HepG2 (cell line): ENCODE measurements around the gene ITGA2. TPM values are rescaled to one million over a fixed set of nuclear protein-coding genes. Genes with fewer than 3 reads are reported as not detected.

Source experiments
- HOXA7 ChIP-seq: sonication (generic); formaldehyde crosslinking; IDR thresholded peaks from 2 replicates; pipeline ENCODE4 v1.8.1; 2022; ENCODE audit warnings: mild to moderate bottlenecking, missing genetic modification reagents, moderate library complexity
- MEF2D ChIP-seq: sonication (generic); formaldehyde crosslinking; IDR thresholded peaks from 2 replicates; pipeline ENCODE4 v1.5.1; 2020; ENCODE audit warnings: mild to moderate bottlenecking, missing genetic modification reagents
- PLRG1 ChIP-seq: fragments of 450-650 bp; conservative IDR thresholded peaks from 2 replicates; pipeline ENCODE4 v1.6.1; 2016
- SAP130 ChIP-seq: IDR thresholded peaks from 2 replicates; pipeline ENCODE4 v1.6.1; 2016; ENCODE audit warnings: low read depth
- SMAD1 ChIP-seq: sonication (generic); formaldehyde crosslinking; IDR thresholded peaks from 2 replicates; pipeline ENCODE4 v1.4.0; 2020; ENCODE audit warnings: missing genetic modification reagents, low read depth, mild to moderate bottlenecking, borderline replicate concordance
- SMARCC2 ChIP-seq: fragments of 450-650 bp; IDR thresholded peaks from 2 replicates; pipeline ENCODE4 v1.6.1; 2017; ENCODE audit warnings: antibody characterized with exemption, mild to moderate bottlenecking
- TCF7L2 ChIP-seq: IDR thresholded peaks from 2 replicates; pipeline ENCODE4 v1.6.1; 2011; ENCODE audit warnings: mild to moderate bottlenecking, low read depth, low read length, moderate library complexity
- TFE3 ChIP-seq: IDR thresholded peaks from 2 replicates; pipeline ENCODE4 v1.6.1; 2016
- XRCC5 ChIP-seq: fragments of 200-400 bp; formaldehyde crosslinking; optimal IDR thresholded peaks from 2 replicates; pipeline ENCODE3; 2017; ENCODE audit warnings: mild to moderate bottlenecking, low read length
- ZBTB33 ChIP-seq: sonication (generic); formaldehyde crosslinking; IDR thresholded peaks from 2 replicates; pipeline ENCODE4 v1.4.0; 2020; ENCODE audit warnings: missing genetic modification reagents
- ZIK1 ChIP-seq: sonication (generic); formaldehyde crosslinking; IDR thresholded peaks from 2 replicates; pipeline ENCODE4 v1.5.0; 2020; ENCODE audit warnings: mild to moderate bottlenecking, low read depth, missing genetic modification reagents, borderline replicate concordance
- ZMAT3 ChIP-seq: sonication (generic); formaldehyde crosslinking; conservative IDR thresholded peaks from 2 replicates; pipeline ENCODE4 v1.7.0; 2021; ENCODE audit warnings: missing genetic modification reagents
- ZNF569 ChIP-seq: sonication (generic); formaldehyde crosslinking; IDR thresholded peaks from 2 replicates; pipeline ENCODE4 v1.5.0; 2020; ENCODE audit warnings: mild to moderate bottlenecking, missing genetic modification reagents, moderate library complexity, borderline replicate concordance
- ZNF766 ChIP-seq: sonication (generic); formaldehyde crosslinking; IDR thresholded peaks from 2 replicates; pipeline ENCODE4 v1.5.0; 2020; ENCODE audit warnings: missing genetic modification reagents, borderline replicate concordance
- ZNF782 ChIP-seq: sonication (generic); formaldehyde crosslinking; IDR thresholded peaks from 2 replicates; pipeline ENCODE4 v1.4.0; 2020; ENCODE audit warnings: missing genetic modification reagents, mild to moderate bottlenecking, borderline replicate concordance
- polyA plus RNA-seq, 8 experiments: library from polyadenylated mRNA; depleted of rRNA in 3 of 8; stranded (reverse) in 7 of 8; unstranded in 1 of 8; fragments of >200 nt; fragmentation: Illumina TruSeq in 4 of 8; extraction: Trizol in 4 of 8; gene quantifications; 2 replicates each; pipeline versions ENCODE4 v1.2.1 to v1.2.3, GENCODE V29; 2011 to 2016; ENCODE audit warnings: low read depth in 4 of 8, missing spikeins in 1 of 8, mixed read lengths in 1 of 8; ENCODE audit not compliant: insufficient read depth in 1 of 8
- total RNA-seq, 5 experiments: library from RNA; depleted of rRNA; stranded (reverse); fragments of >200 nt; fragmentation: Illumina TruSeq; extraction: Trizol; gene quantifications; 2 replicates each; pipeline ENCODE4 v1.2.3, GENCODE V29; 2016; ENCODE audit warnings: low read depth in 1 of 5
- TF ChIP-seq, protein P1 (sequence below): sonication (generic); formaldehyde crosslinking; conservative IDR thresholded peaks from 2 replicates; pipeline ENCODE4 v1.8.1; 2023; ENCODE audit warnings: missing genetic modification reagents
- TF ChIP-seq, protein P2 (sequence below): IDR thresholded peaks from 2 replicates; pipeline ENCODE4 v1.6.1; 2018; ENCODE audit warnings: missing genetic modification reagents
- TF ChIP-seq, protein P3 (sequence below): IDR thresholded peaks from 2 replicates; pipeline ENCODE4 v1.6.1; 2012; ENCODE audit warnings: low read depth, low read length, improper control_type of control experiment
- TF ChIP-seq, protein P4 (sequence below): sonication (generic); formaldehyde crosslinking; IDR thresholded peaks from 2 replicates; pipeline ENCODE4 v1.5.0; 2020; ENCODE audit warnings: mild to moderate bottlenecking, missing genetic modification reagents

Gene ITGA2
- total and polyA plus RNA-seq, 2 of the 13 experiments (the other 11 are each of a cell fraction or from before 2014, with no cell fraction given), result 15.8 to 58.3 TPM

DNA sequence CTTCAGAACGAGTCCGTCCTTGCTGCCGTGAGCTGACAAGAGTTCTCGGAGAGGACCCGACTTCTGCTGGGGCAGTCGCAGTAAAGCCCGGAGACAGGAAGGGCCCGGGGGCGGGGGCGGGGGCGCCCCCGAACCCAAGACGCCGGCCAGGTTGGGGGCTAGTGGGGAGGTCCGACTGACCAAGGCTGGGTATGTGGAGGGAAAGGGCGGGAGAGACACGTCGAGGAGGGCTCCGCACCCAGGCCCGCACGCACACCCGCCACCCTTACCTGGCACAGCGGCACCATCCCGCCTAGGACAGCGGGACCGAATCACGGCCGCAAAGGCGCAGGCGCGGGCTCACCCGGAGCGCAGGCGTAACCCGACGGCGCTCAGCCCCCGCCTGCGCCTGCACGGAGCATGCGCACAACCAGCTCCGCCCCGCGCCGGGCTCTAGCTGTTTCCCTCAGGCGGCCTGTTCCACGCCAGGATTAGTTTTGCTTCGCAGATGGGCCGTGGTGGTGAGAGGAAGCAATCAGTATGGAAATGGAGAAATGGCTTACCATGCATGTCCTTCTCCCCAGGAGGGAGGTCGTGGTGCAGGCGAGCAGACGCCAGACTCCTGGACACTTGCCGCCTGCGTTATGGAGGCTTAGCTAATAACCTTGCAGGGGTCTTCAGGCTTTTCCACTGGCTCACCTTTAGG lies 120.4 kb downstream of the ITGA2 start, which contains the start of gene MOCS2 (continued):
- TF ChIP-seq, protein P1, sequence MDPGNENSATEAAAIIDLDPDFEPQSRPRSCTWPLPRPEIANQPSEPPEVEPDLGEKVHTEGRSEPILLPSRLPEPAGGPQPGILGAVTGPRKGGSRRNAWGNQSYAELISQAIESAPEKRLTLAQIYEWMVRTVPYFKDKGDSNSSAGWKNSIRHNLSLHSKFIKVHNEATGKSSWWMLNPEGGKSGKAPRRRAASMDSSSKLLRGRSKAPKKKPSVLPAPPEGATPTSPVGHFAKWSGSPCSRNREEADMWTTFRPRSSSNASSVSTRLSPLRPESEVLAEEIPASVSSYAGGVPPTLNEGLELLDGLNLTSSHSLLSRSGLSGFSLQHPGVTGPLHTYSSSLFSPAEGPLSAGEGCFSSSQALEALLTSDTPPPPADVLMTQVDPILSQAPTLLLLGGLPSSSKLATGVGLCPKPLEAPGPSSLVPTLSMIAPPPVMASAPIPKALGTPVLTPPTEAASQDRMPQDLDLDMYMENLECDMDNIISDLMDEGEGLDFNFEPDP, result no peak
- TF ChIP-seq PLRG1 (no peak), ZNF766 (CRISPR knock-in tag) (peak; percentile 21; the same call in 1 of the 2 replicates), ZNF782 (no peak; the same call in 1 of the 2 replicates), ZNF569 (no peak), ZIK1 (0 out of 2 replicates have a peak, but pooled peaks have one; percentile 22), XRCC5 (no peak), ZBTB33 (CRISPR knock-in tag) (0 out of 2 replicates have a peak, but pooled peaks have one; percentile 22), SMAD1 (CRISPR knock-in tag) (no peak), MEF2D (CRISPR knock-in tag) (peak; percentile 38; the same call in 1 of the 2 replicates), TCF7L2 (no peak), ZMAT3 (CRISPR knock-in tag) (no peak), SAP130 (CRISPR knock-in tag) (peak; percentile 76), TFE3 (CRISPR knock-in tag) (no peak), SMARCC2 (no peak), HOXA7 (CRISPR knock-in tag) (no peak)
- TF ChIP-seq, protein P2, sequence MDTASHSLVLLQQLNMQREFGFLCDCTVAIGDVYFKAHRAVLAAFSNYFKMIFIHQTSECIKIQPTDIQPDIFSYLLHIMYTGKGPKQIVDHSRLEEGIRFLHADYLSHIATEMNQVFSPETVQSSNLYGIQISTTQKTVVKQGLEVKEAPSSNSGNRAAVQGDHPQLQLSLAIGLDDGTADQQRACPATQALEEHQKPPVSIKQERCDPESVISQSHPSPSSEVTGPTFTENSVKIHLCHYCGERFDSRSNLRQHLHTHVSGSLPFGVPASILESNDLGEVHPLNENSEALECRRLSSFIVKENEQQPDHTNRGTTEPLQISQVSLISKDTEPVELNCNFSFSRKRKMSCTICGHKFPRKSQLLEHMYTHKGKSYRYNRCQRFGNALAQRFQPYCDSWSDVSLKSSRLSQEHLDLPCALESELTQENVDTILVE (CRISPR knock-in tag), result peak; percentile 58; the same call in 1 of the 2 replicates
- TF ChIP-seq, protein P3, sequence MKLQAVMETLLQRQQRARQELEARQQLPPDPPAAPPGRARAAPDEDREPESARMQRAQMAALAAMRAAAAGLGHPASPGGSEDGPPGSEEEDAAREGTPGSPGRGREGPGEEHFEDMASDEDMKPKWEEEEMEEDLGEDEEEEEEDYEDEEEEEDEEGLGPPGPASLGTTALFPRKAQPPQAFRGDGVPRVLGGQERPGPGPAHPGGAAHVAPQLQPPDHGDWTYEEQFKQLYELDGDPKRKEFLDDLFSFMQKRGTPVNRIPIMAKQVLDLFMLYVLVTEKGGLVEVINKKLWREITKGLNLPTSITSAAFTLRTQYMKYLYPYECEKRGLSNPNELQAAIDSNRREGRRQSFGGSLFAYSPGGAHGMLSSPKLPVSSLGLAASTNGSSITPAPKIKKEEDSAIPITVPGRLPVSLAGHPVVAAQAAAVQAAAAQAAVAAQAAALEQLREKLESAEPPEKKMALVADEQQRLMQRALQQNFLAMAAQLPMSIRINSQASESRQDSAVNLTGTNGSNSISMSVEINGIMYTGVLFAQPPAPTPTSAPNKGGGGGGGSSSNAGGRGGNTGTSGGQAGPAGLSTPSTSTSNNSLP, result no peak
- TF ChIP-seq, protein P4, sequence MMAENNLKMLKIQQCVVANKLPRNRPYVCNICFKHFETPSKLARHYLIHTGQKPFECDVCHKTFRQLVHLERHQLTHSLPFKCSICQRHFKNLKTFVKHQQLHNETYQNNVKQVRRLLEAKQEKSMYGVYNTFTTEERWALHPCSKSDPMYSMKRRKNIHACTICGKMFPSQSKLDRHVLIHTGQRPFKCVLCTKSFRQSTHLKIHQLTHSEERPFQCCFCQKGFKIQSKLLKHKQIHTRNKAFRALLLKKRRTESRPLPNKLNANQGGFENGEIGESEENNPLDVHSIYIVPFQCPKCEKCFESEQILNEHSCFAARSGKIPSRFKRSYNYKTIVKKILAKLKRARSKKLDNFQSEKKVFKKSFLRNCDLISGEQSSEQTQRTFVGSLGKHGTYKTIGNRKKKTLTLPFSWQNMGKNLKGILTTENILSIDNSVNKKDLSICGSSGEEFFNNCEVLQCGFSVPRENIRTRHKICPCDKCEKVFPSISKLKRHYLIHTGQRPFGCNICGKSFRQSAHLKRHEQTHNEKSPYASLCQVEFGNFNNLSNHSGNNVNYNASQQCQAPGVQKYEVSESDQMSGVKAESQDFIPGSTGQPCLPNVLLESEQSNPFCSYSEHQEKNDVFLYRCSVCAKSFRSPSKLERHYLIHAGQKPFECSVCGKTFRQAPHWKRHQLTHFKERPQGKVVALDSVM (CRISPR knock-in tag), result peak; percentile 29; the same call in 1 of the 2 replicates
